Ammon's horn (tissue), 1 donor: ENCODE measurements around the gene MACF1.
"Not testable (repeated sequence)": the region's sequence is repeated elsewhere in the genome, so short reads cannot be mapped to it uniquely, and the experiment has no call there.

Source experiments
- DNase-seq: peaks from one replicate; pipeline ENCODE4 v3.0.0-alpha.2; 2016; ENCODE audit warnings: low spot score

Gene MACF1

DNA sequence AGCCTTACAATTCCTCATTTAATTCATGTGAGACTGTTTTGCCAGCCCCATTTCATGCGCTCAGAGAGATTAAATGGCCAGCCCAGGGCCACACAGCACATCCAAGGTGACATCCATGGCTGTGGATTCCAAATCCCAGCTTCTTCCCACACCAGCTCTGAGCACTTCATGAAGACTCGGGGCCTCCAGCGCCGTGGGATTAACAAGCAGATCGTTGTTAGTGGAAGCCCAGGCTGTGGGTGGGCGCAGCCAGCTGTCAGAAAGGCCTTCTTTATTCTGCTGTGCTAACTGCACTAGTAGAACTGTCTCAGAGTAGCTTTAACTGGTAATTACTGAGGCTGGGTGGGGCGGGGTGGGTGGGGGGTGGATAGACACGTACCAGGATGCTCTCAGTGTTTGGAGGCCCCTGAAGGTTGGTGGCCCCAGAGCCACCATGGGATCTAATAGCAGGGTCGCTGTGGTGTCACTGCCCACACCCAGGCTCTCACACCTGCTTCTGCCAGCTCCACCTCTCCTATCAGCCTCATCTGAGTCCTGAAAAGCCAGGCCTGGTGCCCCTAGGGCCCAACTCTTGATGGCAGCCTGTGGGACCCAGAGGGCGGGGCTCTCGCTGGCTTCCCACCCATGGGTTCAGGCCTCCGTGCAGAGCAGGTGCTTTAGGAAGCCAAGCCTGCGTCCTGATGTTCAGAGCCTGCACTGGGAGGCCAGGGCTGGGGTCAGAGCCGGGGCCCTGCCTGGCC is 290.3 kb downstream of the MACF1 start:
- peak; percentile 43 for DNase-seq

DNA sequence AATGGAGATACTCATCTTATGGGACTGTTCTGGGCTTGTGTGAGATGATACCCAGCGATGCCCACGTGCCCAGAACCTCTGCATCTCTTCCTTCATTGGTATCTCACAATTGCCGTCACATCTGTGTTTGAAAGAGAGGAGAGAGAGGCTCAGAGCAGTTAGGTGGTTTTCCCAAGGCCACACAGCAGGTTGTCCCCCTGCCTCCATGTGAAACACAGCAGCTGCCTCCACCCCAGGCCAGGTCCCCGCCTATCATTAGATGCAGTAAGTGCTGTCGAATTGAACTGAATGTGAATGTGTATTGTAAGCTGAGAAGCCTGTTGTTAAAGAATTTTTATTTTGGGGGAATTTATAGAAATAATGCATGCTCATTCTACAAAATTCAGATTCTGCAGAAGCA is 292.0 kb downstream of the MACF1 start:
- DNase-seq, result not testable (repeated sequence)

GRCh38 chr1:39497585-39497984 is 293.1 kb downstream of the MACF1 start:
- DNase-seq, result no peak

DNA sequence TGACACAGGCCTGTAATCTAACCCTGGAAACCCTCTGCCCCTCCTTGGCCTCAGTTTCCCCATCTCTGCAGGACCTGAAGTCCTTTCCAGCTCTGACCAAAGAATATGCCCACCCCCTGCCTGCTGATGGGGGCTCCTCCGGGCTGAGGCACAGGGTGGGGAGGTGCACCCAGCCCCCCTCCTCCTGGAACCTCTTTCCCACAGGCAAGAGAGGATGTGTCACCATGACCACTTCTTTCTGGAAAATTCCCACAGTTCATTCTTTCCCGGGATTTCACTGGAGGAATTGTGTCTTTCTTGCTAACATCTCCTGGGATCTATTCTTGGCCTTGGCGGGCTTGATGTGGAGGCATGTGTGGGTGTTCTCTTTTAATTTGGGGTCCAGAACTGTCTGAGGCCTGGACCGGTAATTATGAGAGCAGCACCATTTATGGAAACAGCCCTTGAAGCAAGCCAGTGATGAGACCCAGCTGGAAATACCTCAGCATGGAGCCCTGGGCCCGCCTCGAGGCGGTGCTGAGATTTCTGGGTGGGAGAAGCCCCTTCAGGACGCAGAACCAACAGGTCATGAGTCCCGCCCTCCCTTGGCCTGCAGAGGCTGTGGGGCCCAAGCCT is 293.7 kb downstream of the MACF1 start:
- not testable (repeated sequence) for DNase-seq

DNA sequence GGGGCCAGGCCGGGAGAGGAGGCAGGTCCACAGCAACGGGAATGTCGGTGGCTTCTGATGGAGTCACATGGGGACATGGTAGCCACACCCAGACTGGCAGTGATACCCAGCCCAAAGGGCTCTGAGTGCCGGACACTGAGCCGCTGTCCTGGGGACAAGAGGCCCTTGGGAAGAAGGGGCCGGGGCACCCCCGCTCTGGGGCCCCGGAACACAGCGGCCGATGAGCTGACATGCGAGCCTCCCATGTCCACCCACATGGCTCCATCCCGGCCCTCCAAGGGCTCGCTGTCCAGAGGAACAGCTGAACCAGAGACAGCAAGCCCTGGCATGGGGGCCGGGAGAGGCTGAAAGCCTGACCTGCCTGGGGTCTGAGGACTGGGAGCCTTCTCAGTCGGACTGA is 294.3 kb downstream of the MACF1 start:
- not testable (repeated sequence) for DNase-seq

DNA sequence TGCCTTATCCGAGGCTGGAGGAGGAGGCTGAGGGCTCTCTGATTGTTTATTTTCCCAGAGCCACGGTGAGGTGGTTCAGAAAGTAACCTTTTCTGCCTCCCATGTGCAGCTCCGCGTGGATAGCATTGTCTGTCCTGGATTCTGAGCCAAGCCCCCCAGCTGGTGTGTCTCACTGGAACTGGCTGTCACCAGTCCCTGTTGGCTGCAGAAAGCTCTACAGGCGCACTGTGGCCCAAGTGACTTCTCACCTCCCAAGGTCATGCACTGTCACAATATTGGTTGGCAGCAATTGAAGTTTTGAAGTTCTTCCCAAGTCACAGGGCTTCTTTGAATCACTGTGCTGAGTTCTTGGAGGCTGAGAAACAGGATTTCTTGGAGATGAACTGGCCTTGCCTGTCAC is 295.2 kb downstream of the MACF1 start:
- no peak for DNase-seq

GRCh38 chr1:39500862-39501389 is 296.4 kb downstream of the MACF1 start:
- DNase-seq, result no peak

DNA sequence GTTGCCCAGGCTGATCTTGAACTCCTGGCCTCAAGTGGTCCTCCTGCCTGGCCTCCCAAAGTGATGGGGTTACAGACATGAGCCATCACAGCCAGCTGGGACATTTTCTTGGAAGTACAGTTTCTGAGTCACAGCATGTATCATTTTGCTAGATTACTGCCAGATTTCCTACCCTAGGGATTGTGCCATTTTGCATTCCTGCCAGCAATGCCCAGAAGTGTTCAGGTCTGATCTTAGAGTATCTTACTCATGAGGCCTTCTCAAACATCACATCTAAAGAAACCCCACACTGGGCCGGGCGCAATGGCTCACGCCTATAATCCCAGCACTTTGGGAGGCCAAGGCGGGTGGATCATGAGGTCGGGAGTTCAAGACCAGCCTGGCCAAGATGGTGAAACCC is 297.2 kb downstream of the MACF1 start:
- DNase-seq, result no peak

- DNase-seq, result not testable (repeated sequence)
Observed at GRCh38 chr1:39504436-39504835, 299.9 kb downstream of the MACF1 start.

DNA sequence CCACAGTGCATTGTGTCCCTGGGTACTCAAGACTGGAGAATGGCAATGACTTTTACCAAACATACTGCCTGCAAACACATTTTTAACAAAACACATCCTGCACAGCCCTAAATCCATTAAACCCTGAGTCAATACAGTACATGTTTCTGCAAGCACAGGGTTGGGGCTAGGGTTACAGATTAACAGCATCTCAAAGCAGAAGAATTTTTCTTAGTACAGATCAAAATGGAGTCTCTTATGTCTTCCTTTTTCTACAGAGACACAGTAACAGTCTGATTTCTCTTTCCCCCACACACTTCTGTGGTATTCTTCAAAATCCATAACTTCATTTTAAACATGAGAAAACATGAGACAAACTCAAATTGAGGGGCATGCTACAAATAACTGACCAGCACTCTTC is 300.8 kb downstream of the MACF1 start:
- no peak for DNase-seq

DNA sequence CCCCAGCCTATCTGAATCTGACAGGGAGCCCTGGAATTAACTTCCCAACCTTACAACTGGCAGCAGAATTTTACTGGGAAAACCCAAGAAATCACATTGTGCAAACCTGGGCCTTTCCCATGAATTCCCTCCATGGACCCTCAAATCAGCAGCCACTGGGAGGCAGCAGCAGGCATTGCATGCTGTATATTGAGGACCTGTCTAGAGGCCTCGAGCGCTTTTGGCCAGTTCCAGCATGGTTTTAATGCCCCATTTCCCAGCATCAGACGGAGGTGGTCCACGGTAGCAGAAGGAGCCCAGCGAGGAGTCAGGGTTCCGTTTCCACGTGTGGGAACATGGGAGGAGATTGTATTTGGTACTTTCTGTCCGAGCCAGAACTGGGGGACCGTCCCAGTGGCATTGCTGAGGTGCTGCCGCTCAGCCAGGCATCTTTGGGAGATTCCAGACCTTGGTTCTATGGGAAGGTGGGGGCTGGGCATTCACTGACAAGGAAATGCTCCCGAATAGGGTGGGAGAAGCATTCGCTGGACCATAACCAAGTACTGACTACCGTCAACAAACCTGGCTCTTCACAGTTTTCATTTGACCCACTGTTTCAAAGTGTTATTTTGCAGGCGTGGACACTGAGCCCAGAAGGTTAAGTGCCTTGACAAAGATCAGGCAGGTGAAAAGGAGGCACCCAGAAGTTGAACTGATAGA is 302.9 kb downstream of the MACF1 start:
- DNase-seq, result no peak

DNA sequence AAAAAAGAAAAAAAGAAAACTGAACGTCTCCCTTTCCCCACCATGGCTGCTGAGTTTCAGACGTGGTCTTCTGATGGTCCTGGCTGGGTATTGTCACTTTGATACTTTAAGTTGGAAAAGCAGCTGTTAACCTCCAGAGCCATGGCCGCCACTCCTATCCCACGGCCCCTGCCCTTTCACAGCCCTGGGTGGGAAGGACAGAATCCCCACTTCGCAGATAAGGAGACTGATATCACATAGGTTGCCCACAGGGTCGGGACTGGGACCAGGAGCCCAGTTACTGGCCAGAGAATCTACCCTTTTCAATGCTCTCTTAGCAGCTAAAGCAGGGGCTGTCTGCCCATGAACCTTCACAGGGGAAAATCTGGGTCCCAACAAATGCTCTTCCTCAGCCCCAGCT is 303.8 kb downstream of the MACF1 start:
- no peak for DNase-seq

DNA sequence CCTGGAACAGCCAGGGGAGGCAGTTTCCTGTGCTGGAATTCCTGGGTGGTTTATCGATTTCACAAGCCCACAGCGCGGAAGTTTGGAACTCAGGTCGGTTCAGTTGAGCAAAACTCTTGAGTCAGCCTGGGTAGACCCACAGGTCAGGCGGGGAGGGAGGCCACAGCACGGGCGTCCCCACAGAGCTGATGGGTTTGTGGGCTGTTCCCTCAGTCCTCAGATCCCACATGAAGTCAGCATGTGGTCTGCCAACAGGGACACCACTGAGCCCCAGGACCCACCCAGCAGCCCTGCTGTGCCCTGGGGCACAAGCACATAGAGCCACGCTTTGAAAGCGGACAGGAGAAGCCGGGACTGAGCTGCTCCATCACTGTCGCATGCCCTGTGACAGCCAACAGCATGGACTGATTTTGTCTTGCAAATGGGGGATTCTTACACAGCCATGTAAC is 304.4 kb downstream of the MACF1 start:
- no peak for DNase-seq

DNA sequence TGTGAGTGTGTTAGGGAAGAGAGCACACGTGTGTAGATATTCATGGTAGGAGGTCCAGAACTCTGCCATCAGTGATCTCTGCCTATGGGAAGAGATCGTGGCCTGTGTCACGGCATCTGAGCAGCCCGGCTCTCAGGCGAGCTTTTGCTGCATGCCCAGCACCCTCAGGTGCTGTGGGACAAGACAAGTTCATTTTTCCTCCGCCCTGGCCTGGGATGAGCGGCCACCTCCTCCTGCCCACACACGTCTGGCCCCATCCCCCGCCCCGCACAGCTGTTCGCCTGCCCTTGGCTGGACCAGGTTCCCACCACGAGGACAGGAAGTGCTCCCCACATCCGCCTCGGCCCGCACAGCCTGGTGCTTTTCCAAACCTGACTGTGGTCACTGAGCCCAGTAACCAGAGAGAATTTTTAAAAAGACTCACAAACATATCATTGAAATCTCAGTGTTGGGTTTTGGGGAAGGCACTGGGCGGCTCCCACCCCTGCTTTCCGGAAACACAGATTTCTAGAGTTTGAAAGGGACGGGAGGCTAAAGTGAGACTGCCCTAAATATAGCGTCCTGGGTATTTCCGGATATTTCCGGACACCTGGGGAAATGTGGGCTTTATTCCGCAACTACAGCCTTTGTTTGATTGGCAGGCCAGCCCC is 305.0 kb downstream of the MACF1 start:
- DNase-seq, result no peak

GRCh38 chr1:39510570-39511186 is 306.2 kb downstream of the MACF1 start:
- not testable (repeated sequence) for DNase-seq

GRCh38 chr1:39511477-39511876 is 307.0 kb downstream of the MACF1 start:
- not testable (repeated sequence) for DNase-seq

DNA sequence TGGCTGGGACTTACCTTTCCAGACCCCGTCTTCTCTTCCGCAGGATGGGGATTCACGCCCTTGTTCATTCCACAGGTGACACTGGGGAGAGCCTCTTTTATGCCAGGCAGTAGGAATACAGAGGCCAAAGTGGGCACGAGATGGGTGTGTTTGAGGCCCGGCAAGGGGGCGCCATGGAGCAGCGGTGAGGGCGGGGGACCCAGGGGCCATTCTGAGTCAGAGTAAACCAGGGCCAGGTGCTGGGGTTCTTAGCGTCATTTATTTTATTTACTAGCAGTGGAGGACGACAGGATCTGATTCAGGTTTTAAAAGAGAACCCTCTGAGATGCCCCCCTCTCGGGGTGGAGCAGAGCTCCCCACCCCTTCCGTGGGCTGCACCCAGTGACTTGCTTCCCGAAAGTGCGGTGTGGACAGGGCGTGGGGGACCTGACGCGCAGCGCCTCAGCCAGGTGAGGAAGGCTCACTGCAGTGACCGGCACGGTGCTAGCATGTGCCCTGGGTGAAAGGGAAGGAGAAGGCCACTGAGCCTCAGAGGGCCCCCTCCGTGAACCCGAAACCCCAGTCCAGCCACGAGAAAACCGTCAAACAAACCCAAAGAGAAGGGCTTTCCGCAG is 307.8 kb downstream of the MACF1 start:
- DNase-seq, result not testable (repeated sequence)

DNA sequence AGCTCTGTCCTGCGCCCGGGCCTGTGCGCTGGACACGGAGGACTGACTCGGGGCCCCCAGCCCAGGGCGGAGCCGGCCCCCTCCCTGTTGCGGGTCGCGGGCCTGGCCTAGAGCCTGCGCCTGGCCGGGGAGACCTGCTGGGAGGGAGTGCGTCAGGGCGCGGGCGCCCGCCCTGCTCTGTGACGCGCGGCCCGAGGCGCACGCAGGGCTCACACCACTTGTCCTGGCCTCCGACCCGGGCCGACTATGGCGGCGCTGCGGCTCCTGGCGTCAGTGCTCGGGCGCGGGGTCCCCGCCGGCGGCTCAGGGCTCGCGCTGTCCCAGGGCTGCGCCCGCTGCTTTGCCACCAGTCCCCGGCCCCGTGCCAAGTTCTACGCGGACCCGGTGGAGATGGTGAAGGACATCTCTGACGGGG is 310.2 kb downstream of the MACF1 start:
- not testable (repeated sequence) for DNase-seq

DNA sequence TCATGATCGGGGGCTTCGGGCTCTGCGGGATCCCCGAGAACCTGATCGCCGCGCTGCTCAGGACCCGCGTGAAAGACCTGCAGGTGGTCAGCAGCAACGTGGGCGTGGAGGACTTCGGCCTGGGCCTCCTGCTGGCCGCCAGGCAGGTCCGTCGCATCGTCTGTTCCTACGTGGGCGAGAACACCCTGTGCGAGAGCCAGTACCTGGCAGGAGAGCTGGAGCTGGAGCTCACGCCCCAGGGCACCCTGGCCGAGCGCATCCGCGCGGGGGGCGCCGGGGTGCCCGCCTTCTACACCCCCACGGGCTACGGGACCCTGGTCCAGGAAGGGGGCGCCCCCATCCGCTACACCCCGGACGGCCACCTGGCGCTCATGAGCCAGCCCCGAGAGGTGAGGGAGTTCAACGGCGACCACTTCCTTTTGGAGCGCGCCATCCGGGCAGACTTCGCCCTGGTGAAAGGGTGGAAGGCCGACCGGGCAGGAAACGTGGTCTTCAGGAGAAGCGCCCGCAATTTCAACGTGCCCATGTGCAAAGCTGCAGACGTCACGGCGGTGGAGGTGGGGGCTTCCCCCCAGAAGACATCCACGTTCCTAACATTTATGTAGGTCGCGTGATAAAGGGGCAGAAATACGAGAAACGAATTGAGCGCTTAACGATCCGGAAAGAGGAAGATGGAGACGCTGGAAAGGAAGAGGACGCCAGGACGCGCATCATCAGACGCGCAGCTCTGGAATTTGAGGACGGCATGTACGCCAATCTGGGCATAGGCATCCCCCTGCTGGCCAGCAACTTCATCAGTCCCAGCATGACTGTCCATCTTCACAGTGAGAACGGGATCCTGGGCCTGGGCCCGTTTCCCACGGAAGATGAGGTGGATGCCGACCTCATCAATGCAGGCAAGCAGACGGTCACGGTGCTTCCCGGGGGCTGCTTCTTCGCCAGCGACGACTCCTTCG is 310.9 kb downstream of the MACF1 start:
- DNase-seq, result not testable (repeated sequence)

DNA sequence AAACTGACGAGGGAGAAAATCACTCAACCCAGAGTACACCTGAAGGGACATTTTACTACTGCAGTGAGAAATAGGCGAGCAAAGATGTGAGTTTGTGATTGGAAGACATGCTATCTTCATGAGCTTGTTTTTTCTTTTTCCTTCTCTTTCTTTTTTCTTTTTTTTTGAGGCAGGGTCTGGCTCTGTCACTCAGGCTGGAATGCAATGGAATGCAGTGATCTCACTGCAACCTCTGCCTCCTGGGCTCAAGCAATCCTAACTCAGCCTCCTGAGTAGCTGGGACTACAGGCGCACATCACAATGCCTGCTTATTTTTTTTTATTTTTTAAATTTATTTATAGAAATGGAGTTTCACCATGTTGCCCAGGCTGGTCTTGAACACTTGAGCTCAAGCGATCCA is 312.3 kb downstream of the MACF1 start:
- not testable (repeated sequence) for DNase-seq
